K562 (cell line): Measurements from ENCODE around the gene DIPK1A. TPM values are rescaled to one million over a fixed set of nuclear protein-coding genes. Genes with fewer than 3 reads are reported as not detected.

Experiments
- ATAC-seq: fragments of 200-7000 bp; cut with Tn5 transposase; 3 replicates; pipeline ENCODE4 v1.9.1; 2020; ENCODE audit warnings: moderate library complexity
- BruUV-seq: library from RNA; stranded (reverse); fragments of 400-500 nt; replicated peaks from 2 replicates; lab custom pipeline; 2021; lab: Mats Ljungman, UMichigan
- CTCF ChIA-PET: fragments of 300-600 bp; formaldehyde crosslinking; extraction: SDS; loops from one replicate; lab custom pipeline; 2021; ENCODE audit warnings: low intra/inter-chr PET ratio; lab: Yijun Ruan, JAX
- POLR2A ChIA-PET: fragments of 300-600, 350-650 bp; sonication (Branson Sonifier 250); formaldehyde crosslinking; extraction: SDS; loops from one replicate; lab custom pipeline; 2021; ENCODE audit warnings: antibody characterized with exemption, inconsistent platforms; lab: Yijun Ruan, JAX
- DNase-seq, 4 experiments: peaks; one replicate each; pipeline versions ENCODE4 v3.0.0 to v3.0.0-alpha.2; 2011 to 2018; ENCODE audit warnings: low spot score in 3 of 4, mixed read lengths in 3 of 4; ENCODE audit errors: extremely low read depth in 1 of 4
- FAIRE-seq: peaks from 2 replicates; lab custom pipeline; 2011; peaks lifted over from hg19 to GRCh38; lab: Jason Lieb, UNC
- H2AFZ ChIP-seq: 2 replicates; pipeline ENCODE4 v1.6.0; 2011; ENCODE audit warnings: low read depth, low read length, control low read depth, inconsistent platforms
- H3K27ac ChIP-seq: fragments of 200-600 bp; 3 replicates; pipeline ENCODE4 v1.8.0; 2011; ENCODE audit warnings: low read depth, mild to moderate bottlenecking, control low read depth, inconsistent platforms, low read length, moderate library complexity, mixed read lengths; ENCODE audit errors: extremely low read depth
- H3K27me3 ChIP-seq, 2 experiments: fragments of 300-600 bp in 1 of 2; 2 replicates in 1 of 2; 3 replicates in 1 of 2; pipeline versions ENCODE4 v1.6.0 to v1.8.0; 2011; ENCODE audit warnings: inconsistent platforms in 2 of 2, low read length in 2 of 2, mild to moderate bottlenecking in 1 of 2, mixed read lengths in 1 of 2, moderate library complexity in 1 of 2; ENCODE audit not compliant: control insufficient read depth in 2 of 2, insufficient read depth in 2 of 2
- H3K36me3 ChIP-seq: fragments of 300-600 bp; 3 replicates; pipeline ENCODE4 v1.8.0; 2011; ENCODE audit warnings: mild to moderate bottlenecking, low read length, inconsistent platforms; ENCODE audit not compliant: control insufficient read depth, insufficient read depth
- H3K4me1 ChIP-seq, 2 experiments: fragments of 200-600 bp in 1 of 2; replicated peaks in 1 of 2; 2 replicates in 1 of 2; 3 replicates in 1 of 2; pipeline versions ENCODE4 v1.5.1 to v1.8.0; 2011; ENCODE audit warnings: inconsistent platforms in 2 of 2, low read length in 2 of 2, mild to moderate bottlenecking in 1 of 2, mixed read lengths in 1 of 2, moderate library complexity in 1 of 2; ENCODE audit not compliant: control insufficient read depth in 2 of 2, insufficient read depth in 2 of 2
- H3K4me2 ChIP-seq: 2 replicates; pipeline ENCODE4 v1.6.1; 2011; ENCODE audit warnings: low read length, control low read depth, inconsistent platforms, mixed read lengths; ENCODE audit not compliant: insufficient read depth
- H3K4me3 ChIP-seq: fragments of 200-600 bp; sonication (generic), shearing (Covaris generic); 2 replicates; pipeline ENCODE4 v1.5.1; 2016; ENCODE audit warnings: control low read depth, inconsistent platforms
- H3K79me2 ChIP-seq: fragments of 200-600 bp; 3 replicates; pipeline ENCODE4 v1.8.0; 2011; ENCODE audit warnings: low read length, inconsistent platforms; ENCODE audit not compliant: control insufficient read depth, insufficient read depth
- H3K9ac ChIP-seq, 2 experiments: 2 replicates each; pipeline versions ENCODE4 v1.6.0 to v1.6.1; 2011; ENCODE audit warnings: low read depth in 2 of 2, low read length in 2 of 2, control low read depth in 1 of 2, inconsistent platforms in 1 of 2, mild to moderate bottlenecking in 1 of 2, mixed read lengths in 1 of 2; ENCODE audit not compliant: insufficient read depth in 1 of 2
- H3K9me1 ChIP-seq: one replicate; pipeline ENCODE4 v1.6.0; 2011; ENCODE audit warnings: inconsistent platforms, mild to moderate bottlenecking, low read length, moderate library complexity; ENCODE audit not compliant: control insufficient read depth, insufficient read depth
- H3K9me3 ChIP-seq: replicated peaks from 2 replicates; pipeline ENCODE4 v1.5.1; 2011; ENCODE audit warnings: low read depth, low read length, inconsistent platforms; ENCODE audit not compliant: control insufficient read depth, insufficient read depth
- H4K20me1 ChIP-seq: replicated peaks from 2 replicates; pipeline ENCODE4 v1.6.1; 2011; ENCODE audit warnings: low read length, inconsistent platforms, mixed read lengths; ENCODE audit not compliant: control insufficient read depth, insufficient read depth
- BCLAF1 ChIP-seq, 2 experiments: fragments of 450-650 bp in 1 of 2; IDR thresholded peaks; 2 replicates each; pipeline ENCODE4 v1.6.1; 2011 to 2017; ENCODE audit warnings: low read depth in 2 of 2, antibody characterized with exemption in 1 of 2, borderline replicate concordance in 1 of 2, low read length in 1 of 2, mild to moderate bottlenecking in 1 of 2, mixed read lengths in 1 of 2; ENCODE audit not compliant: control insufficient read depth in 1 of 2
- CEBPB ChIP-seq: fragments of 450-650 bp; IDR thresholded peaks from 2 replicates; pipeline ENCODE4 v1.6.1; 2016; ENCODE audit warnings: missing genetic modification characterization, missing compliant biosample characterization
- CXXC5 ChIP-seq: fragments of 250-450 bp; sonication (Bioruptor Pico); IDR thresholded peaks from 2 replicates; pipeline ENCODE4 v1.8.0; 2022; ENCODE audit warnings: inconsistent platforms, mild to moderate bottlenecking, moderate library complexity
- FOSL1 ChIP-seq: fragments of 200-800 bp; sonication (Bioruptor generic); conservative IDR thresholded peaks from 2 replicates; pipeline ENCODE4 v1.6.1; 2016; ENCODE audit warnings: missing genetic modification characterization, missing compliant biosample characterization
- GABPA ChIP-seq: fragments of 200-800 bp; sonication (Bioruptor generic); conservative IDR thresholded peaks from 2 replicates; pipeline ENCODE4 v1.6.1; 2016; ENCODE audit warnings: low read depth, missing genetic modification characterization, missing compliant biosample characterization
- MTA1 ChIP-seq: fragments of 450-650 bp; IDR thresholded peaks from 2 replicates; pipeline ENCODE4 v1.6.1; 2017; ENCODE audit warnings: borderline replicate concordance
- MTA2 ChIP-seq: fragments of 450-650 bp; IDR thresholded peaks from 2 replicates; pipeline ENCODE4 v1.6.1; 2016; ENCODE audit warnings: low read depth
- NFE2 ChIP-seq: IDR thresholded peaks from 2 replicates; pipeline ENCODE4 v1.6.1; 2014; ENCODE audit warnings: antibody characterized with exemption, low read depth
- SMARCA4 ChIP-seq: fragments of 450-650 bp; IDR thresholded peaks from 2 replicates; pipeline ENCODE4 v1.6.1; 2016
- SOX6 ChIP-seq: fragments of 450-650 bp; IDR thresholded peaks from 2 replicates; pipeline ENCODE4 v1.6.1; 2014; ENCODE audit warnings: mild to moderate bottlenecking
- TBP ChIP-seq: optimal IDR thresholded peaks from 2 replicates; pipeline ENCODE3; 2011; ENCODE audit warnings: low read depth, low read length, improper control_type of control experiment
- USF2 ChIP-seq: sonication (generic); formaldehyde crosslinking; IDR thresholded peaks from 2 replicates; pipeline ENCODE4 v1.5.0; 2020; ENCODE audit warnings: missing genetic modification reagents
- ZNF384 ChIP-seq: IDR thresholded peaks from 2 replicates; pipeline ENCODE4 v1.6.1; 2012; ENCODE audit warnings: low read depth, low read length, improper control_type of control experiment
- WGBS: fragments of 100-300 bp; shearing (Covaris generic); methylation state at CpG from one replicate; pipeline ENCODE4 v1.1.6; 2016; ENCODE audit warnings: low coverage, mixed read lengths; ENCODE audit not compliant: insufficient coverage; ENCODE audit errors: missing lambda C conversion rate; 5-methylcytosine and 5-hydroxymethylcytosine counted together
- in situ Hi-C: fragments of 300-500 bp; cut with MboI; formaldehyde crosslinking; loops from 4 replicates; pipeline ENCODE4 v1.15.0; 2018; ENCODE audit warnings: inconsistent platforms, mixed read lengths
- intact Hi-C: fragments of 100-400 bp; cut with micrococcal nuclease; formaldehyde crosslinking; loops from 2 replicates; pipeline ENCODE4 v1.14.2; 2022
- polyA plus RNA-seq, 8 experiments: library from polyadenylated mRNA; depleted of rRNA in 4 of 8; stranded (reverse) in 5 of 8; unstranded in 3 of 8; fragments of >200 nt; fragmentation: Nextera tagmentation in 2 of 8; fragmentation: Illumina TruSeq in 1 of 8; extraction: Ambion mirVana in 2 of 8; extraction: Trizol in 1 of 8; gene quantifications; 2 replicates each; pipeline versions ENCODE4 v1.2.1 to v1.2.3, GENCODE V29; 2011 to 2014; ENCODE audit warnings: inconsistent platforms in 1 of 8, missing spikeins in 1 of 8
- total RNA-seq, 7 experiments: library from RNA; depleted of rRNA in 6 of 7; stranded (reverse); fragments of >200 nt in 6 of 7; fragmentation: Illumina TruSeq in 2 of 7; extraction: Trizol in 2 of 7; gene quantifications; 2 replicates each; pipeline versions ENCODE4 v1.2.1 to v1.2.3, GENCODE V29; 2011 to 2021; ENCODE audit warnings: low replicate concordance in 1 of 7

DIPK1A gene
- total and polyA plus RNA-seq, 9 of the 15 experiments (the other 6 are each of a cell fraction or from before 2014, with no cell fraction given) = 0.54 to 2.5 (median 1.3) TPM

DNA sequence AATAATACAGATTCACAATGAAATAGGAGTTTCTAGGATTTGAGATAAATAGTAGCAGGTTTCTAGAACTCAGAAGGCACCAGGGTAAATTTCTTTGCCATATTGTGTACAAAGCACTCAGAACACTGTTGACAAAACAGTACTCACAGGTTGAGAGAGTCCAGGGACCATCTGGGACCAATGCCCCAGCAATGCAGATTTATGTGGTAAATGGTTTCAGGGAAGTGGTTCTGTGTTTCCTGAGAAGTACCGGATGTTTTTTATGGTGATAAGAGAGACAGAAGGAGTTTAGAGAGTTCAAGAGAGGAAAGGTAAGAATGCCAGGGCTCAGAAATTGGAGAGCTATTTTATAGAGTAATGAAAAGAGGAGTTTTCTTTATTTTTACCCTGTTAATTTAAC lies 29.6 kb upstream of the DIPK1A start (continued):
- no peak for TF ChIP-seq BCLAF1 (IDR thresholded peaks at IDR 0.05; ENCODE audit: borderline replicate concordance in 1 of 2, control insufficient read depth in 1 of 2, low read depth in 2 of 2, low read length in 1 of 2)
- peak; percentile 38; the same call in 1 of the 2 replicates for TF ChIP-seq MTA2
- TF ChIP-seq MTA1 = no peak
- peak; percentile 40; the same call in 1 of the 2 replicates for TF ChIP-seq GABPA (tag)
- no peak for TF ChIP-seq NFE2

- H3K4me3 ChIP-seq = no peak overlapping the region
- ATAC-seq = peak; percentile 33
- intact Hi-C loops = loop anchor here (5.0 kb wide), 1 partner anchor 38 kb away; no protein-coding TSS in a partner anchor
- ChIA-PET POLR2A (interaction anchor here (0.6 to 1.4 kb wide), 7 partner anchors 13 to 894 kb away, joined by 3 to 6 read pairs (median 3); partner anchors contain the start of gene RPL5), CTCF (interaction anchor here (0.6 to 0.7 kb wide), 2 partner anchors 131 to 463 kb away, joined by 3 read pairs; no protein-coding TSS in a partner anchor)
- no peaks in the 10 kb centered on the region for H4K20me1 ChIP-seq
- no peaks in the 10 kb centered on the region for H3K9me3 ChIP-seq
- H3K79me2 ChIP-seq = no peaks in the 10 kb centered on the region
- H3K9me1 ChIP-seq = no peaks in the 10 kb centered on the region
- in situ Hi-C loops = loop anchor here (5.0 kb wide), 1 partner anchor 138 kb away; no protein-coding TSS in a partner anchor
- no peaks in the 10 kb centered on the region for H3K27me3 ChIP-seq
- 0 out of 2 replicates have a peak overlapping the region, but pooled peaks have one; percentile 7 for H2AFZ ChIP-seq
- peaks cover 0 to 34% of the 10 kb centered on the region in 2 experiments; a peak in 3 of 5 replicates for H3K4me1 ChIP-seq
- peak; percentile 6 for FAIRE-seq
- H3K36me3 ChIP-seq = no peaks in the 10 kb centered on the region
- DNase-seq = peak in 1 of 4 experiments; percentile 23
- no TSS peak for BruUV-seq
- 33% methylated on average over 6 of the region's 6 CpGs for WGBS
- H3K27ac ChIP-seq = no peak overlapping the region
- no peak overlapping the region for H3K9ac ChIP-seq
- H3K4me2 ChIP-seq = no peak overlapping the region
- no peak for TF ChIP-seq USF2
- no peak for TF ChIP-seq CEBPB (tag)
- no peak for TF ChIP-seq CXXC5 (CRISPR knock-in tag)
- peak; percentile 28; the same call in 1 of the 2 replicates for TF ChIP-seq SMARCA4
- TF ChIP-seq ZNF384 = peak; percentile 84
- peak; percentile 67 for TF ChIP-seq FOSL1 (tag)
- TF ChIP-seq TBP = no peak
- no peak for TF ChIP-seq SOX6
Measured at GRCh38 chr1:92989936-92990583, 28.8 kb upstream of the DIPK1A start.
